Measurements from ENCODE around the gene CTSZ.

Gene CTSZ

GRCh38 chr20:59006167-59006863 is 739 bp downstream of the CTSZ start:
- Histone ChIP-seq H3K4me2 (ENCODE audit: low read length) (peak overlapping the region; percentile 99), H3K9ac (ENCODE audit: low read length) (peak overlapping the region; percentile 95), H2AFZ (ENCODE audit: low read depth, low read length) (no peak overlapping the region), H3K27me3 (ENCODE audit: low read depth, low read length) (peaks cover 3% of the 10 kb centered on the region), H4K20me1 (ENCODE audit: insufficient read depth, low read length) (peaks cover 29% of the 10 kb centered on the region), H3K36me3 (replicated peaks; ENCODE audit: low read depth, low read length) (peaks cover 40% of the 10 kb centered on the region), H3K27ac (ENCODE audit: low read length) (peak overlapping the region; percentile 92), H3K9me3 (ENCODE audit: insufficient read depth, low read length) (no peaks in the 10 kb centered on the region), H3K4me3 (ENCODE audit: low read length) (peak overlapping the region; percentile 82), H3K4me1 (ENCODE audit: low read length) (peaks cover 66% of the 10 kb centered on the region), H3K79me2 (ENCODE audit: low read length) (peaks cover 59% of the 10 kb centered on the region)
- TF ChIP-seq EZH2phosphoT487 (IDR thresholded peaks at IDR 0.05; ENCODE audit: low read depth): no peak

DNA sequence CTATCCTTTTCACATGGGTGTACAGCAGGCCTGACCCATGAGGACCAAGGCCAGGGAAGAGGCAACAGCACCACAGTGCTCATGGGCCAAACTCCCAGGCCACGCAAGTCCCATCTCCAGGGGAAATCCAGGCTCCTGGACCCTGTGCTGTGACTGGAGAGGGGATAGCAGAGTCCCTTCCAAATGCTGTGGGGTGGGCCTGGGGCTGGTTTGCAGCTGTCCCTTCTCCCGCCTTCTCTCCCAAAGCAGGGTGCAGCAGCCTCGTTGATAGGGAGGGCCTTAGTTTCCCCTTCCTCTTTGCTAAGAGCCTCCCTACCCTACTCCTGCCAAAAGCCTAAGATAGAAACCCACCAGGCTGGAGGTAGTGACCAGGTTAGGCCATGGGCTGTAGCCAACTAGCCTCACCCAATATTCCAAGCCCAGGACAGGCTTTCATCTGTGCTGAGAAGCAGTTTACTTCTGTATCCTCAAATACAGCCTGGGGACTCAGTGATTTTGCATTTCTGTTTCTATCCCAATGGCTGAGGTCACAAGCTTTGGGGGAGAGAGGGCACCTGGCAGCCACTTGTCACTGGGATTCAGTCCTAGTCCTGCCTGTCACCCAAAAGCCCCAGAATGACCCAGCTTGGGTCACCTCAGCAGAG is 1.4 kb downstream of the CTSZ start:
- peaks cover 3% of the 10 kb centered on the region; the same call in 1 of the 2 replicates for H3K27me3 ChIP-seq (ENCODE audit: low read depth, low read length)
- peak overlapping the region; percentile 95 for H3K9ac ChIP-seq (ENCODE audit: low read length)
- no peaks in the 10 kb centered on the region for H3K9me3 ChIP-seq (ENCODE audit: insufficient read depth, low read length)
- peaks cover 62% of the 10 kb centered on the region for H3K4me1 ChIP-seq (ENCODE audit: low read length)
- peaks cover 64% of the 10 kb centered on the region for H3K79me2 ChIP-seq (ENCODE audit: low read length)
- TF ChIP-seq EZH2phosphoT487 (IDR thresholded peaks at IDR 0.05; ENCODE audit: low read depth): no peak
- TF ChIP-seq CTCF (IDR thresholded peaks at IDR 0.05; ENCODE audit: low read depth, low read length): no peak
- peak overlapping the region; percentile 99 for H3K4me2 ChIP-seq (ENCODE audit: low read length)
- H2AFZ ChIP-seq (ENCODE audit: low read depth, low read length): no peak overlapping the region
- H3K27ac ChIP-seq (ENCODE audit: low read length): peak overlapping the region; percentile 92
- peak overlapping the region; percentile 82 for H3K4me3 ChIP-seq (ENCODE audit: low read length)
- peaks cover 45% of the 10 kb centered on the region for H3K36me3 ChIP-seq (replicated peaks; ENCODE audit: low read depth, low read length)
- H4K20me1 ChIP-seq (ENCODE audit: insufficient read depth, low read length): peaks cover 33% of the 10 kb centered on the region

DNA sequence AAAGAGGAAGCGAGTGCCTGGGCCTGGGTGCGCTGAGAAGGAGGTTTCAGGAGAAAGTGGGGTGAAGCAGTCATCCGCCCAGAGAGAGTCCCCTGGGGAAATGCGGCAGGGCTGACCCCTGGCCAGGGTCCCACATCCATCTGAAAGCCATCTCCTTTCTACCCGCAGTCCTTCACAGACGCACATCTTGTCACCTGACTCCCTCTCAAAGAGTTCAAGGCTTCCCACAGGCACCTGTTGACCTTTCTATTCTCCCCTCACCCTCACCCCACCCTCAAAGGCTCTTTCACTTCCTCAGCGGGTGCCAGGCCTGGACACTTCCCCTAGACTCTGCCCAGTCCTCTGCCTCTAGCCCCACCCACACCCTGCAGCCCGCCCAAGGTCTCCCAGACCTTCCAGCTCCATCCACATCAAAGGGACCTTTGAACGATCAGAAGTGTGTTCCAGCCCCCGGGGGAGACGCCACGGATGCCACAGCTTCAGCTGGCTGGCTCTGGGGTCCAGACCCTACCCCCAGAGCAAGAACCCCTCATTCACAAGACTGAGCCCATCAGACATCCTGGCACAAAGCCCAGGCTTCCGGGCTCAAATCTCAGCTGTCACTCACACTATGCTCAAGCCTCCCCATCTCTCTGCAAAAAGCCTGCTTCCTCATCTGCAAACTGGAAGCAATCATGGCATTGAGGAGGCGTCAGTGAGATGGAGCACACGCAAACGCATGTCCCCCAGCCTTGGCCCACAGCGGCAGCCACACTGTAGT is 2.1 kb downstream of the CTSZ start:
- Histone ChIP-seq H3K79me2 (ENCODE audit: low read length) (peaks cover 69% of the 10 kb centered on the region), H3K9ac (ENCODE audit: low read length) (peak overlapping the region; percentile 95), H3K9me3 (ENCODE audit: insufficient read depth, low read length) (no peaks in the 10 kb centered on the region), H3K36me3 (replicated peaks; ENCODE audit: low read depth, low read length) (peaks cover 49% of the 10 kb centered on the region), H3K4me1 (ENCODE audit: low read length) (peaks cover 55% of the 10 kb centered on the region), H3K27ac (ENCODE audit: low read length) (peak overlapping the region; percentile 92), H3K4me3 (ENCODE audit: low read length) (peak overlapping the region; percentile 82), H2AFZ (ENCODE audit: low read depth, low read length) (no peak overlapping the region), H3K27me3 (ENCODE audit: low read depth, low read length) (peaks cover 3% of the 10 kb centered on the region; the same call in 1 of the 2 replicates), H3K4me2 (ENCODE audit: low read length) (peak overlapping the region; percentile 99), H4K20me1 (ENCODE audit: insufficient read depth, low read length) (peaks cover 37% of the 10 kb centered on the region)
- TF ChIP-seq EZH2phosphoT487 (IDR thresholded peaks at IDR 0.05; ENCODE audit: low read depth): no peak
- TF ChIP-seq CTCF (IDR thresholded peaks at IDR 0.05; ENCODE audit: low read depth, low read length): no peak

DNA sequence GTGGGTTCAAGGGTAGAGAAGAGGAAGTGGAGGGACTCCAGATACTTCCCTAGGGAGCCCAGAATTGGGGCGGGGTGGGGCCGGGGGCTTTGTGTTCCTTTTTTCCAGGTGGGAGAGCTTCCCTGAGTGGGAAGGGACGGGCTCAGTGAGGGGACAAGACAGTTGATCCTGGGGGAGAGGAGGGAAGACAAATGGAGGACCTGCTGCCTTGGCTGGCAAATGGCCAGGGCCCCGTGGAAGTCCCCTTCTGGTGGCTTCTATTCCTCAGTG is 2.6 kb downstream of the CTSZ start:
- Histone ChIP-seq H3K27ac (ENCODE audit: low read length) (peak overlapping the region; percentile 92), H3K9ac (ENCODE audit: low read length) (peak overlapping the region; percentile 95), H3K4me1 (ENCODE audit: low read length) (peaks cover 51% of the 10 kb centered on the region), H3K79me2 (ENCODE audit: low read length) (peaks cover 71% of the 10 kb centered on the region), H3K36me3 (replicated peaks; ENCODE audit: low read depth, low read length) (peaks cover 51% of the 10 kb centered on the region), H2AFZ (ENCODE audit: low read depth, low read length) (no peak overlapping the region), H4K20me1 (ENCODE audit: insufficient read depth, low read length) (peaks cover 37% of the 10 kb centered on the region), H3K4me3 (ENCODE audit: low read length) (peak overlapping the region; percentile 82), H3K9me3 (ENCODE audit: insufficient read depth, low read length) (no peaks in the 10 kb centered on the region), H3K27me3 (ENCODE audit: low read depth, low read length) (no peaks in the 10 kb centered on the region; the same call in 1 of the 2 replicates), H3K4me2 (ENCODE audit: low read length) (peak overlapping the region; percentile 99)
- TF ChIP-seq CTCF (IDR thresholded peaks at IDR 0.05; ENCODE audit: low read depth, low read length) (no peak), EZH2phosphoT487 (IDR thresholded peaks at IDR 0.05; ENCODE audit: low read depth) (no peak)

Measured in OCI-LY3 (cell line).